Kidney tubule cell (primary cell): ENCODE results near the gene HSP90AB1.
A peak's percentile ranks its signal among the peaks of the same experiment; 100 is the strongest.

Experiments used
- DNase-seq: peaks from one replicate; pipeline ENCODE4 v3.0.0-alpha.2; 2018; ENCODE audit warnings: low spot score

The HSP90AB1 gene

GRCh38 chr6:44269178-44269920, 22.4 kb downstream of the HSP90AB1 start:
- peak; percentile 60 for DNase-seq

DNA sequence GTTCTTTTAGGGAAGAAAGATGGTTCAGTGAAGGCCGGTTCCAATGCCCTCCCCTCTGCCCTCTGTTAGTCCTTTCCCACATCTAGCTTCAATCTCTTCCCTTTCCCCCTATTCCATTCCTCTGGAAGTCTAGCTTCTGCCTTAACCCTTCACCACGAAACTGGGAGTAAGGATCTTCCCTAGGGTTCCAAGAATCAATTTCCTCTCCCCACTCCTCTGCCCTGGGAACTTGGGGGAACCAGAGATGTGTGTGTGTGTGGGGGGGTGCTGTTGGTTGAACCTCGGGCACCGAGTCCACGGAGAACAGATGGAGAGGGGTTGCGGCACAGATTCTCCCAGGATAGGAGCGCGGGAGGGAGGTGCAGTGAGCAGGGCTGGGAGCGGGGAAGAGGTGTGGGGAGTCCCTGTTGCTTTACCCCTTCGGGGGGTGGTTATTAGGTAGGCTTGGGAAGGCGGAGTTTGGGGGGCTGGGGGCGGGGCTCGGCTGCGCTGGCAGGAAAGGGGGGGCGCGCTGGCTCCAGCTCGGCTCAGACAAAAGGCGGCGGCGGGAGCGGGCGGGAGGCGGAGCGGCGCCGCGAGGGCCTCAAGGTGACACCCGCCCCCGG, 23.1 kb downstream of the HSP90AB1 start, which contains the start of gene TMEM151B:
Gene TMEM151B, plus strand, starts transcription at position 530 of the 605 bp plus-strand sequence. CDS start 293 bp downstream, outside the sequence.
- DNase-seq = no peak

DNA sequence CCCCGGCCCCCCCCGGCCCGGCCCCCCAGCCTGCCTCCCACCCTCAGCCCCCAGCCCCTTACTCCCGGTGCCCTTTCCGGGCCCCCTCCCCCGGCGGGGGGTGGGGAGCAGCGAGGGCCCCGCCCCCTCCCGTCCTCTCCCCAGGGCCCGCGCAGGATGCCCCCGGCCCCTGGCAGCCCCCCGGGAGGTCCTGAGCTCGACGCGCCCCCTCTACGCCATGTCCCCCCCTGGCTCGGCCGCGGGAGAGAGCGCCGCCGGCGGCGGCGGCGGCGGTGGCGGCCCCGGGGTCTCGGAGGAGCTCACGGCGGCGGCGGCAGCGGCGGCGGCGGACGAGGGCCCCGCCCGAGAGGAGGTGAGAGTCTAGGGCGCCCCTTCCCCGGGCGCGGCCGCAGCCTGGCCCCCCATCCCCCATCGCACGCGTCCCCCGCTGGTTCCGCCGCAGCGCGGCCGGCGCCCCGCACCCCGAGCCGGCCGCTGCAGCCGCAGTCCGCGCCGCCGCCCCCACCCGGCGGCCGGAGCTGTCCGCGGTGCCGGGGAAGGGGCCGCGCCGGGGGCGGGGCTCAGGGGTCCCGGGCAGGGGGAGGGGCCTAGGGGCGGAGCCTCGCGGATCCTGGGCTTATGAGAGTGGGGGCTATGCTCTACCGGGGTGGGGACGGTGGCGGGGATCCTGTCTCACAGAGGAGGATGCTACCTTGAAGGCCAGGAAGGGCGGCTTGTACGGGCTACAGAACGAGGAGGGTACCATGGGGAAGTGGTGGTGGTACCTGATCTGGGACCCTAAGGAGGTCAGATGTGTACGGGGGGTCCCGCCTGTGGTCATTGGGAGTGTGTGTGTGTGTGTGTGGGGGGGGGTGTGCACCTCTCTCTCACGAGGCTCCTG, 23.9 kb downstream of the HSP90AB1 start:
- DNase-seq = no peak

GRCh38 chr6:44271406-44271723, 24.5 kb downstream of the HSP90AB1 start:
- no peak for DNase-seq

DNA sequence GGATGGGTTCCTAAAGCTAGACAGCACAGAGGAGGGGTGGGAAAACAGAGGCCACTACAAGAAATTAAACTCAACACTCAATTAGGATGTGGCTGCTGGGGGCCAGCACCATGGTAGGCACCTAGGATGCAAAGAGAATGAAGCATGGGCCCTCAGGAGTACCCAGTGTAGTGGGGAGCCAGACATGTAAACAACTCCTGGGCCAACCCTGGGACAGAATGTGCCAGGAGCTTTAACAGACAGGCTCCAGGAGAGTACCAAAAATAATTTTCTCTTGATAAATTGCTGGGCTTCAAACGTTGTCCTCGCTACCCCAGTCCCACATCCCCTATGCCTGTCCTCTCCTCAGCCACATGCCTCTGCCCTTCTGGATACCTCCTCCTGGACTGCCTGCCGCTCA, 25.0 kb downstream of the HSP90AB1 start:
- no peak for DNase-seq

- DNase-seq = no peak
These were observed 25.6 kb downstream of the HSP90AB1 start for GRCh38 chr6:44272529-44272928.

DNA sequence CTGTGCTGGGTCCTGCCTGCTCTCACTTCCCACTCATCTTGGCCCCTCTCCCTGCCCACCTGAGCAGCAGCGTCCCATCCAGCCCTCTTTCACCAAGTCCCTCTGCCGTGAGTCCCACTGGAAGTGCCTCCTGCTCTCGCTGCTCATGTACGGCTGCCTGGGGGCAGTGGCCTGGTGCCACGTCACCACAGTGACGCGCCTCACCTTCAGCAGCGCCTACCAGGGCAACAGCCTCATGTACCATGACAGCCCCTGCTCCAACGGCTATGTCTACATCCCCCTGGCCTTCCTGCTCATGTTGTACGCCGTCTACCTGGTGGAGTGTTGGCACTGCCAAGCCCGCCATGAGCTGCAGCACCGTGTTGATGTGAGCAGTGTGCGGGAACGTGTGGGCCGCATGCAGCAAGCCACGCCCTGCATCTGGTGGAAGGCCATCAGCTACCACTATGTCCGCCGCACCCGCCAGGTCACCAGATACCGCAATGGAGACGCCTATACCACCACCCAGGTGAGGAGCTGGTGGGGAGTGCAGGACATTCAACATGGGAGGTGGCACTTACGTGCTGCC, 26.2 kb downstream of the HSP90AB1 start:
- no peak for DNase-seq

GRCh38 chr6:44273617-44274016, 26.7 kb downstream of the HSP90AB1 start:
- DNase-seq = no peak

- no peak for DNase-seq
These were observed 28.4 kb downstream of the HSP90AB1 start for GRCh38 chr6:44275271-44275748.

- DNase-seq = no peak
These were observed 29.1 kb downstream of the HSP90AB1 start for GRCh38 chr6:44275749-44276648.

- no peak for DNase-seq
These were observed 30.1 kb downstream of the HSP90AB1 start for GRCh38 chr6:44276667-44277640.

DNA sequence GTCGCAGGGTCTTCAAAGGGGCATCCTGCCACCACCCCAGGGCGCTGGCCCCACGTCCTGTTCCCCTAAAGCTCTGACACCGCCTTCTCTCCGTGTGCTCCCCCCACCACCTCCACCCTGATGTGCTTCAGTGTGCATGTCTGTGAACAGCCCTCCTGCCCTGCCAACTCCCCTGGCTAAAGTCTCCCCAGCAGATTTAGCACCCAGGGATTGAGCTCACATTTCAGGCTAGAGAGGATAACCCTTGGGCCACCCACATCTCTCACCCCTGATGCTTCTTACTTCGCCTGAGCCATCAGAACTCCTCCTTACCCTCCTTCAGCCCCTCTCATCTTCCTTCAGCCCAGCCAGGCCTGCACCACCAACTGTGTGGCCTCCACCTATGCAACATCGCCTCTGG, 30.9 kb downstream of the HSP90AB1 start:
- DNase-seq = no peak

- DNase-seq = no peak
These were observed 31.4 kb downstream of the HSP90AB1 start for GRCh38 chr6:44278315-44278714.

GRCh38 chr6:44278774-44279697, 32.1 kb downstream of the HSP90AB1 start:
- DNase-seq = no peak

- DNase-seq = no peak
These were observed 37.2 kb downstream of the HSP90AB1 start for GRCh38 chr6:44284121-44284520.

GRCh38 chr6:44284867-44285266, 38.0 kb downstream of the HSP90AB1 start:
- no peak for DNase-seq

GRCh38 chr6:44285552-44286284, 38.8 kb downstream of the HSP90AB1 start:
- no peak for DNase-seq

GRCh38 chr6:44286285-44286565, 39.3 kb downstream of the HSP90AB1 start:
- DNase-seq = no peak

DNA sequence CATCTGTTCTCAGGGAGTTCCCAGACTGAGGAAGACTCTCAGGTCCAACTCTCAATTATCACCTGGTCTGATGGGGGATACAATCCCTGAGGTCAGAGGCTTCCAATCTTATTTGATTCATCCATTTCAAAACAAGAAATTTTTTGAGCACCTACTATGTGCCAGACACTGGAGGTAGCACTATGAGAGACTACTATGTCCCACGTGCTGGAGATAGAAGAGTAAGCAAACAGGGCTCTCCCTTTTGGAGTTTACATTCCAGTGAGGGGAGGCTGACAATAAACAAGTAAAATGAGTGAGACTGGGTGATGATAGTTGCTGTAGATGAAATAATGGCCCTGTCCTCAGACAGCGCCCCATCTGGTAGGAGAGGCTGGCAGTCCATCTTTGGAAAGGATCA, 39.8 kb downstream of the HSP90AB1 start:
- DNase-seq = no peak
